Jurkat, Clone E6-1 (cell line): ENCODE measurements around the gene TCTN3. TPM values are rescaled to one million over a fixed set of nuclear protein-coding genes. Genes with fewer than 3 reads are reported as not detected.
"Not testable (repeated sequence)": the region's sequence is repeated elsewhere in the genome, so short reads cannot be mapped to it uniquely, and the experiment has no call there.

Experiments used
- DNase-seq: peaks from one replicate; pipeline ENCODE4 v3.0.0-alpha.2; 2011; ENCODE audit warnings: low read depth, low spot score
- H3K4me3 ChIP-seq: 2 replicates; pipeline ENCODE4 v1.5.1; 2011; ENCODE audit warnings: mild to moderate bottlenecking, low read length, control low read depth, moderate library complexity
- polyA plus RNA-seq: library from polyadenylated mRNA; unstranded; fragments of >200 nt; gene quantifications from one replicate; pipeline ENCODE4 v1.2.1, GENCODE V29; 2012; ENCODE audit warnings: missing spikeins; ENCODE audit not compliant: insufficient read length, insufficient read depth

The TCTN3 gene
- polyA plus RNA-seq: 28.9 TPM

GRCh38 chr10:95693668-95694534 is at the start of gene TCTN3:
TCTN3 (minus strand) TSS chr10:95693927; CDS start chr10:95693899, 28 bp downstream.
- peak within 1 kb of the TSS; percentile 90 for H3K4me3 ChIP-seq
- DNase-seq: peak; percentile 99

- H3K4me3 ChIP-seq: no peak overlapping the region
These were observed 49.3 kb upstream of the TCTN3 start for GRCh38 chr10:95742962-95743535.

GRCh38 chr10:95742485-95742884 is 48.8 kb upstream of the TCTN3 start:
- no peak overlapping the region for H3K4me3 ChIP-seq
- DNase-seq: no peak

More at GRCh38 chr10:95742962-95743535, 49.3 kb upstream of the TCTN3 start:
- no peak for DNase-seq

- DNase-seq: no peak
- H3K4me3 ChIP-seq: no peak overlapping the region
These were observed 48.2 kb upstream of the TCTN3 start for GRCh38 chr10:95741807-95742467.

- peak; percentile 36 for DNase-seq
- H3K4me3 ChIP-seq: no peak overlapping the region
These were observed 45.3 kb upstream of the TCTN3 start for GRCh38 chr10:95739056-95739455.

- DNase-seq, H3K4me3 ChIP-seq: not testable (repeated sequence)
These were observed 39.2 kb upstream of the TCTN3 start for GRCh38 chr10:95732907-95733306.

GRCh38 chr10:95730233-95730632 is 36.5 kb upstream of the TCTN3 start:
- no peak for DNase-seq
- H3K4me3 ChIP-seq: no peak overlapping the region

- DNase-seq: no peak
- no peak overlapping the region for H3K4me3 ChIP-seq
These were observed 35.8 kb upstream of the TCTN3 start for GRCh38 chr10:95729323-95730055.

GRCh38 chr10:95728526-95728925 is 34.8 kb upstream of the TCTN3 start:
- no peak for DNase-seq
- no peak overlapping the region for H3K4me3 ChIP-seq

GRCh38 chr10:95722496-95722895 is 28.8 kb upstream of the TCTN3 start:
- DNase-seq, H3K4me3 ChIP-seq: not testable (repeated sequence)

- DNase-seq: not testable (repeated sequence)
These were observed 27.0 kb upstream of the TCTN3 start for GRCh38 chr10:95720745-95721144.

GRCh38 chr10:95716866-95717265 is 23.1 kb upstream of the TCTN3 start:
- no peak overlapping the region for H3K4me3 ChIP-seq
- DNase-seq: no peak

More at GRCh38 chr10:95720745-95721144, 27.0 kb upstream of the TCTN3 start:
- not testable (repeated sequence) for H3K4me3 ChIP-seq

GRCh38 chr10:95716466-95716865 is 22.7 kb upstream of the TCTN3 start:
- DNase-seq: no peak
- no peak overlapping the region for H3K4me3 ChIP-seq

- DNase-seq: no peak
- H3K4me3 ChIP-seq: no peak overlapping the region
These were observed 17.8 kb upstream of the TCTN3 start for GRCh38 chr10:95711492-95711891.

- no peak for DNase-seq
- H3K4me3 ChIP-seq: no peak overlapping the region
These were observed 13.3 kb upstream of the TCTN3 start for GRCh38 chr10:95706990-95707389.

- DNase-seq: no peak
- H3K4me3 ChIP-seq: no peak overlapping the region
These were observed 12.8 kb upstream of the TCTN3 start for GRCh38 chr10:95706573-95706972.

GRCh38 chr10:95698415-95698814 is 4.7 kb upstream of the TCTN3 start:
- DNase-seq: no peak
- no peak overlapping the region for H3K4me3 ChIP-seq

GRCh38 chr10:95697429-95697828 is 3.7 kb upstream of the TCTN3 start:
- no peak for DNase-seq
- H3K4me3 ChIP-seq: no peak overlapping the region

- no peak for DNase-seq
- no peak overlapping the region for H3K4me3 ChIP-seq
These were observed 938 bp upstream of the TCTN3 start for GRCh38 chr10:95694665-95695064.
